H1 (cell line): ENCODE results near the gene CITED4. TPM values are rescaled to one million over a fixed set of nuclear protein-coding genes. Genes with fewer than 3 reads are reported as not detected.

Experiments
- CTCF ChIA-PET: fragments of 300-600 bp; sonication (Branson Sonifier 250); formaldehyde crosslinking; loops from one replicate; lab custom pipeline; 2021; ENCODE audit not compliant: partially characterized antibody; lab: Charles Lee
- POLR2A ChIA-PET: fragments of 300-600 bp; sonication (Branson Sonifier 250); formaldehyde crosslinking; loops from one replicate; lab custom pipeline; 2021; ENCODE audit warnings: inconsistent platforms; ENCODE audit not compliant: partially characterized antibody; lab: Charles Lee
- DNase-seq, 2 experiments: peaks; one replicate each; pipeline versions ENCODE4 v3.0.0 to v3.0.0-alpha.2; 2010 to 2022; ENCODE audit warnings: low spot score in 2 of 2, low read depth in 1 of 2, mixed read lengths in 1 of 2
- FAIRE-seq: peaks from 2 replicates; lab custom pipeline; 2011; peaks lifted over from hg19 to GRCh38; lab: Jason Lieb, UNC
- H2AFZ ChIP-seq: 2 replicates; pipeline ENCODE4 v1.8.1; 2012; ENCODE audit warnings: low read length, inconsistent platforms
- H2AK5ac ChIP-seq: 2 replicates; pipeline ENCODE4 v1.6.1; 2013; ENCODE audit warnings: low read depth, low read length
- H2BK120ac ChIP-seq: replicated peaks from 2 replicates; pipeline ENCODE3; 2013; ENCODE audit warnings: low read depth, low read length, inconsistent platforms
- H2BK12ac ChIP-seq: 2 replicates; pipeline ENCODE4 v1.6.1; 2013; ENCODE audit warnings: low read depth, low read length
- H2BK15ac ChIP-seq: 2 replicates; pipeline ENCODE4 v1.6.1; 2013; ENCODE audit warnings: low read length
- H2BK20ac ChIP-seq: 2 replicates; pipeline ENCODE4 v1.6.1; 2013; ENCODE audit warnings: low read length
- H2BK5ac ChIP-seq: 2 replicates; pipeline ENCODE4 v1.6.1; 2013; ENCODE audit warnings: low read depth, low read length
- H3K14ac ChIP-seq: 2 replicates; pipeline ENCODE4 v1.6.1; 2013; ENCODE audit warnings: inconsistent platforms; ENCODE audit not compliant: insufficient read length
- H3K18ac ChIP-seq: 2 replicates; pipeline ENCODE4 v1.6.1; 2013; ENCODE audit warnings: low read length; ENCODE audit errors: extremely low read depth
- H3K23ac ChIP-seq: 2 replicates; pipeline ENCODE4 v1.6.1; 2013; ENCODE audit warnings: inconsistent platforms; ENCODE audit not compliant: insufficient read length
- H3K23me2 ChIP-seq: 2 replicates; pipeline ENCODE4 v1.6.1; 2013; ENCODE audit warnings: low read depth, low read length
- H3K27ac ChIP-seq: 2 replicates; pipeline ENCODE4 v1.6.1; 2011; ENCODE audit warnings: low read depth, low read length, inconsistent platforms
- H3K27me3 ChIP-seq, 4 experiments: replicated peaks in 1 of 4; 1 replicate in 1 of 4; 2 replicates in 3 of 4; pipeline versions ENCODE4 v1.6.1 to v1.8.1; 2011 to 2013; ENCODE audit warnings: low read length in 3 of 4, mild to moderate bottlenecking in 3 of 4, inconsistent platforms in 2 of 4, mixed read lengths in 2 of 4, moderate library complexity in 1 of 4; ENCODE audit not compliant: control insufficient read depth in 3 of 4, insufficient read depth in 3 of 4; ENCODE audit errors: extremely low read depth in 1 of 4
- H3K36me3 ChIP-seq, 4 experiments: 2 replicates each; pipeline versions ENCODE4 v1.6.1 to v1.8.1; 2011 to 2013; ENCODE audit warnings: mild to moderate bottlenecking in 4 of 4, low read length in 3 of 4, moderate library complexity in 2 of 4, control low read depth in 1 of 4, inconsistent platforms in 1 of 4; ENCODE audit not compliant: insufficient read depth in 4 of 4, control insufficient read depth in 2 of 4
- H3K4ac ChIP-seq: replicated peaks from 2 replicates; pipeline ENCODE3; 2013; ENCODE audit warnings: low read length, low read depth, mixed read lengths, inconsistent platforms; ENCODE audit not compliant: insufficient read length
- H3K4me1 ChIP-seq, 4 experiments: replicated peaks in 1 of 4; 1 replicate in 1 of 4; 2 replicates in 3 of 4; pipeline versions ENCODE4 v1.6.1 to v1.8.1; 2011 to 2013; ENCODE audit warnings: low read length in 3 of 4, inconsistent platforms in 2 of 4, mixed read lengths in 1 of 4; ENCODE audit not compliant: insufficient read depth in 4 of 4, control insufficient read depth in 3 of 4
- H3K4me2 ChIP-seq, 2 experiments: 2 replicates each; pipeline versions ENCODE4 v1.6.1 to v1.8.1; 2011 to 2013; ENCODE audit warnings: low read depth in 2 of 2, low read length in 2 of 2, control low read depth in 1 of 2, inconsistent platforms in 1 of 2, mild to moderate bottlenecking in 1 of 2; ENCODE audit not compliant: insufficient read depth in 1 of 2
- H3K4me3 ChIP-seq, 4 experiments: fragments of 200-600, 300-600 bp in 1 of 4; sonication (generic), shearing (Covaris generic), sonication (Bioruptor Twin) in 1 of 4; 2 replicates each; pipeline versions ENCODE4 v1.5.1 to v1.8.1; 2011 to 2016; ENCODE audit warnings: low read length in 4 of 4, low read depth in 3 of 4, control low read depth in 2 of 4, inconsistent platforms in 2 of 4, mild to moderate bottlenecking in 2 of 4, mixed read lengths in 1 of 4, moderate library complexity in 1 of 4; ENCODE audit not compliant: insufficient read depth in 2 of 4; ENCODE audit errors: extremely low read depth in 1 of 4
- H3K56ac ChIP-seq: replicated peaks from 2 replicates; pipeline ENCODE3; 2013; ENCODE audit warnings: low read depth, mild to moderate bottlenecking, mixed read lengths, low read length, inconsistent platforms; ENCODE audit not compliant: insufficient read length
- H3K79me1 ChIP-seq: 2 replicates; pipeline ENCODE4 v1.6.1; 2013; ENCODE audit warnings: low read depth, low read length, control low read depth
- H3K79me2 ChIP-seq, 2 experiments: 2 replicates each; pipeline versions ENCODE4 v1.6.1 to v1.8.1; 2012 to 2013; ENCODE audit warnings: low read length in 2 of 2, mild to moderate bottlenecking in 2 of 2, inconsistent platforms in 1 of 2; ENCODE audit not compliant: insufficient read depth in 2 of 2, control insufficient read depth in 1 of 2
- H3K9ac ChIP-seq, 4 experiments: replicated peaks in 1 of 4; 1 replicate in 1 of 4; 2 replicates in 3 of 4; pipeline versions ENCODE4 v1.6.1 to v1.8.1; 2011 to 2013; ENCODE audit warnings: low read depth in 3 of 4, low read length in 3 of 4, control low read depth in 2 of 4, mild to moderate bottlenecking in 2 of 4, moderate library complexity in 2 of 4, inconsistent platforms in 1 of 4; ENCODE audit errors: extremely low read depth in 1 of 4
- H3K9me3 ChIP-seq, 2 experiments: 2 replicates each; pipeline versions ENCODE4 v1.6.1 to v1.8.1; 2012 to 2013; ENCODE audit warnings: mild to moderate bottlenecking in 2 of 2, moderate library complexity in 2 of 2, control low read depth in 1 of 2, inconsistent platforms in 1 of 2, low read depth in 1 of 2, low read length in 1 of 2, mixed read lengths in 1 of 2; ENCODE audit not compliant: insufficient read depth in 2 of 2
- H4K20me1 ChIP-seq, 2 experiments: replicated peaks in 1 of 2; 2 replicates each; pipeline versions ENCODE3 to v1.8.1; 2011 to 2013; ENCODE audit warnings: inconsistent platforms in 2 of 2, low read length in 2 of 2, mild to moderate bottlenecking in 1 of 2; ENCODE audit not compliant: insufficient read depth in 2 of 2, control insufficient read depth in 1 of 2
- H4K5ac ChIP-seq: 2 replicates; pipeline ENCODE4 v1.6.1; 2013; ENCODE audit warnings: low read length, low read depth, mixed read lengths, inconsistent platforms; ENCODE audit not compliant: insufficient read length
- H4K8ac ChIP-seq: 2 replicates; pipeline ENCODE4 v1.8.0; 2013; ENCODE audit warnings: mild to moderate bottlenecking, moderate library complexity, low read length, inconsistent platforms; ENCODE audit not compliant: insufficient read depth; ENCODE audit errors: extremely low read depth
- H4K91ac ChIP-seq: replicated peaks from 2 replicates; pipeline ENCODE3; 2013; ENCODE audit warnings: low read length, mixed read lengths, inconsistent platforms; ENCODE audit not compliant: insufficient read length
- CHD1 ChIP-seq: IDR thresholded peaks from 2 replicates; pipeline ENCODE4 v1.6.1; 2012; ENCODE audit warnings: low read depth, low read length, improper control_type of control experiment
- KDM1A ChIP-seq: fragments of 200-600, 300-600 bp; sonication (generic); IDR thresholded peaks from 2 replicates; pipeline ENCODE4 v1.7.1; 2016; ENCODE audit warnings: mild to moderate bottlenecking, low read length, borderline replicate concordance
- SIX5 ChIP-seq: IDR thresholded peaks from 2 replicates; pipeline ENCODE4 v1.6.1; 2011; ENCODE audit warnings: mild to moderate bottlenecking, low read depth, low read length
- TAF1 ChIP-seq: IDR thresholded peaks from 2 replicates; pipeline ENCODE4 v1.6.1; 2011; ENCODE audit warnings: mild to moderate bottlenecking, low read depth, low read length
- WGBS, 2 experiments: shearing (Covaris generic) in 1 of 2; methylation state at CpG; one replicate each; pipeline versions ENCODE4 v1.1.6 to v1.1.7; 2013 to 2015; ENCODE audit warnings: low lambda C conversion rate in 2 of 2, mixed read lengths in 2 of 2, inconsistent platforms in 1 of 2, low coverage in 1 of 2, missing lambda C conversion rate in 1 of 2; ENCODE audit not compliant: insufficient replicate concordance in 2 of 2, insufficient coverage in 1 of 2, insufficient read length in 1 of 2; ENCODE audit errors: extremely low coverage in 1 of 2, missing lambda C conversion rate in 1 of 2; 5-methylcytosine and 5-hydroxymethylcytosine counted together
- polyA plus RNA-seq, 7 experiments: library from polyadenylated mRNA; depleted of rRNA in 3 of 7; stranded (reverse) in 5 of 7; unstranded in 2 of 7; fragments of >200 nt in 5 of 7; fragments of 200-250 nt in 2 of 7; gene quantifications; 1 replicate in 5 of 7; 2 replicates in 1 of 7; 4 replicates in 1 of 7; pipeline versions ENCODE4 v1.2.1 to v1.2.3, GENCODE V29; 2011 to 2013; ENCODE audit warnings: missing spikeins in 2 of 7, mixed read lengths in 2 of 7
- total RNA-seq: library from RNA; stranded (reverse); fragmentation: NEBNext Ultra II Directional; extraction: Animal tissue kit (Norgen Biotek cat#: 25700); gene quantifications from 2 replicates; pipeline ENCODE4 v1.2.1, GENCODE V29; 2021

Gene CITED4
- total and polyA plus RNA-seq, 2 of the 8 experiments (the other 6 are each of a cell fraction or from before 2014, with no cell fraction given), result 5.4 to 16.3 TPM

DNA sequence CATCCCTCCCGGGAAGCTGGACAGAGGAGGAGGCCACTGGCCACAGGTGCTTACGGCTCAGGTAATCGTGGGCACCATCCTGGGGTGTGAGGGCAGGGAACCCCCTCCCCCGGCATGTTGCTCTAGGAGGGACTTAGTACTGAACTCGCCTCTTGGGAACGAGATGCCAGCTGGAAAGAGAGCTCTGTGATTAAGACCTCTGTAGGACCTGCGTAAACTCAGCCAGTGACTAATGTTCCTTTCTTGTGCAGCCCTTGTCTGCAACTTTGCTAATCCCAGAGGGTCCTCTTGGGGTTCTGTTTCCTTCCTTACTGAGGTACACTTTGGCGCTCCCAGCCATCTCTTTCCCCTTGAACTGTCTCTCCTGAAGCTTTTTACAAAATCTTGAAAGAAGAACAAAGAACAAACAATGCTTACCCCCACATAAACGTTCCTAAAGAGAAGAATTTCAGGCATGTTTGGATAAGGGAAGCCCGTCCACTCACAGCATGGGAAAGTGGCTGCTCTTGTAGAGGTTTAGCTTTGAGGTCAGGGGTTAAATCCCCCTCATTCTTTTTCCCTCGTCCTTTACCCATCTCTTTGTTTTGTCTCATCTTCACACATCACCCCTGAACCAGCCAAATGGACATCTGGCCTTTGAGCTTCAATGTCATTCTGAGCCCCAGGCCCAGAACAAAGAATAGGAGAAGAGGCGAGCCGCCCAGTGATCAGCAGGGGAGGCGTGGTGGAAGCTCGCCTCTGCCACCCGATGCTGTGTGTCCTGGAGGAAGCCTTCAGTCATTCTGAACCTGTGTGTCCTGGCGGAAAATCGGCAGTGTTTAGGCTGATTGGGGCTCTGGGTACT lies 37.4 kb downstream of the CITED4 start:
- Histone ChIP-seq H3K79me1 (no peaks in the 10 kb centered on the region), H2BK20ac (peak overlapping the region; percentile 57; the same call in 1 of the 2 replicates), H3K36me3 (no peaks in the 10 kb centered on the region; a peak in 1 of 8 replicates), H2BK15ac (0 out of 2 replicates have a peak overlapping the region, but pooled peaks have one; percentile 34), H3K4me3 (peak overlapping the region in 1 of 4 experiments; percentile 11; a peak in 1 of 8 replicates), H2BK5ac (peak overlapping the region; percentile 72), H3K9ac (no peak overlapping the region), H3K4ac (peak overlapping the region; percentile 42), H3K27me3 (no peaks in the 10 kb centered on the region), H2AK5ac (no peak overlapping the region), H3K9me3 (no peaks in the 10 kb centered on the region), H2AFZ (no peak overlapping the region; the same call in 1 of the 2 replicates), H4K20me1 (no peaks in the 10 kb centered on the region), H3K79me2 (no peaks in the 10 kb centered on the region), H3K18ac (peak overlapping the region; percentile 42), H2BK12ac (0 out of 2 replicates have a peak overlapping the region, but pooled peaks have one; percentile 11), H4K91ac (peak overlapping the region; percentile 20), H3K23ac (no peak overlapping the region), H4K8ac (peak overlapping the region; percentile 40; the same call in 1 of the 2 replicates), H3K27ac (no peak overlapping the region), H4K5ac (no peak overlapping the region), H3K56ac (no peak overlapping the region), H2BK120ac (no peak overlapping the region), H3K4me2 (peak overlapping the region; percentile 11 to 34; a peak in 2 of 4 replicates), H3K14ac (no peak overlapping the region), H3K23me2 (no peaks in the 10 kb centered on the region), H3K4me1 (peaks cover 10 to 20% (median 14%) of the 10 kb centered on the region in 4 experiments)
- ChIA-PET CTCF (interaction anchor here (0.8 to 1.4 kb wide), 7 partner anchors 15 to 128 kb away, joined by 3 to 7 read pairs (median 3); no protein-coding TSS in a partner anchor), POLR2A (interaction anchor here (1.0 to 2.5 kb wide), 5 partner anchors 12 to 194 kb away, joined by 3 to 7 read pairs (median 3); partner anchors contain the start of genes CITED4 and NFYC)
- DNase-seq (no peak), FAIRE-seq (peak; percentile 65)
- TF ChIP-seq SIX5 (no peak), CHD1 (no peak), TAF1 (0 out of 2 replicates have a peak, but pooled peaks have one; percentile 11), KDM1A (peak; percentile 38; the same call in 1 of the 2 replicates)
- 58% methylated on average over 14 of the region's 18 CpGs; no CpG with 5 or more reads in 1 of the 2 experiments for WGBS, 2 experiments
